ENCODE measurements around the gene MFSD2A.
"Not testable (repeated sequence)": the region's sequence is repeated elsewhere in the genome, so short reads cannot be mapped to it uniquely, and the experiment has no call there.

The MFSD2A gene

GRCh38 chr1:39954870-39955546, at the start of gene MFSD2A:
MFSD2A (plus strand) TSS chr1:39955145; CDS start chr1:39955293, 148 bp downstream.
- in situ Hi-C loops (cut with HindIII; ENCODE audit: low pct_ligation_motif_present, low pct_unique_long_range_greater_than_20kb, low sequenced_read_pairs) = no loop called here
- DNase-seq = peak; percentile 89

DNA sequence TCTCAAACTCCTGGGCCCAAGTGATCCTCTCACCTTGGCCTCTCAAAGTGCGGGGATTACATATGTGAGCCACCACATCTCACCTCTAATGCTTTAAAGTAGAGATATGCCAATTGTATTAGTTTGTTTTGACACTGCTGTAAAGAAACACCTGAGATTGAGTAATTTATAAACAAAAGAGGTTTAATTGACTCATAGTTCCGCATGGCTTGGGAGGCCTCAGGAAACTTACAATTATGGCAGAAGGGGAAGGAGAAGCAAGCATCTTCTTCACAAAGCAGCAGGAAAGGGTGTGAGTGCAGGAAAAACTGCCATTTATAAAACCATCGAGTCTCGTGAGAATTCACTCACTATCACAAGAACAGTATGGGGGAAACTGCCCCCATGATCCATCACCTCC, 49.8 kb upstream of the MFSD2A start:
- in situ Hi-C loops (cut with HindIII; ENCODE audit: low pct_ligation_motif_present, low pct_unique_long_range_greater_than_20kb, low sequenced_read_pairs) = no loop called here

DNA sequence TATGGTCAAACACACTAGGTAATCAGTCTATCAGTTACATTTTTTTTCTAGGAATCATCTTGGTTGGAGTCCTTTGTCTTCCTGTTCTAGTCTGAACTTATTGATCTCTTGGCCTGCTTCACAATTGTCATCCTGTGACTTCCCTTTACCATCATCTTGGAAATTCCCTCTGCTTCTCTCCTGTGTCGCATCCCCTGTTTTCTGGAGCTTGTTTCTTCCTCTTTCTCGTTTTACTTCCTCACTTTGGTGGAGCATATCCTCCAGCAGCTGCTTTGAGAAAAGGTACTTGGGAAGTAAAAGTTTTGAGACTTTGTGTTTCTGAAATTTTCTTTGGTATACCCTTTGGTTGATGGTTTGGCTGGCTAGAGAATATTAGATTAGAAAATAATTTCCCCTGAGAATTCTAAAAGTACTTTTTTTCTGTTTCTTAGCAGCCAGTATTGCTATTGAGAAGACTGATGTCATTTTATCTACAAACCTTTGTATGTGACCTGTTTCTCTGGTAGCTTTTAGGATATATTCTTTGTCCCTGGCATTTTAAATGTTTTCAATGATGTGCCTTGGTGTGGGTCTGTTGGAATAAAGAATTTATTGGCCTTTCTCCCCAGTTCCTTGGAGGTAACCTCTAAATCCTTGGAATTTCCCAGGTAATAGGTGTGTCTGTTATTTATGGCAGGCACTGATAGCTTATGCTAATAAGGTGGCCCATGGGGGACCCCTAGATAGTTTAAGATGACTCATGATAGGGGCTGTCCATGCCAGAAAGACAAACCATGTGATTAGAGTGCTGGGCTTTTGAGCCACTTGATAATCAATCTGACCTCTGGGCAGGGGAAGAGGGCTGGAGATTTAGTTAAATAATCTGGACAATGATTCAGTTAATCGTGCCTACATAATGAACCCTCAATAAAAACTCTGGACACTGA, 47.2 kb upstream of the MFSD2A start:
- in situ Hi-C loops (cut with HindIII; ENCODE audit: low pct_ligation_motif_present, low pct_unique_long_range_greater_than_20kb, low sequenced_read_pairs) = no loop called here
- DNase-seq = no peak

More for the DNA sequence above, 49.8 kb upstream of the MFSD2A start:
- no peak for DNase-seq

GRCh38 chr1:39908534-39908933, 46.4 kb upstream of the MFSD2A start:
- in situ Hi-C loops (cut with HindIII; ENCODE audit: low pct_ligation_motif_present, low pct_unique_long_range_greater_than_20kb, low sequenced_read_pairs) = no loop called here
- no peak for DNase-seq

DNA sequence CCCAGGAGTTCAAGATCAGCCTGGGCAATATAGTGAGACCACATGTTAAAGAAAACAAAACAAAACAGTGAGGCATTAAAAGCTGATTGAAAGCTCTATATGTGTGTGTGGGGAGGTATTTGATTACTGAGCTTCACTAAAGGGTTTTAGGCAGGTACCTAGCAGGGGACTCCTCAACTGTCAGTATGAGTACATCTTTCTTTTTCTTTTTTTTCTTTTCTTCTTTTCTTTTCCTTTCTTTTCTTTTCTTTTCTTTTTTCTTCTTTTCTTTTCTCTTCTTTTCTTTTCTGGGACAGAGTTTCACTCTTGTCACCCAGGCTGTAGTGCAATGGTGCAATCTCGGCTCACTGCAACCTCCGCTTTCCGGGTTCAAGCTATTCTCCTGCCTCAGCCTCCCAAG, 44.7 kb upstream of the MFSD2A start:
- no peak for DNase-seq
- in situ Hi-C loops (cut with HindIII; ENCODE audit: low pct_ligation_motif_present, low pct_unique_long_range_greater_than_20kb, low sequenced_read_pairs) = no loop called here

DNA sequence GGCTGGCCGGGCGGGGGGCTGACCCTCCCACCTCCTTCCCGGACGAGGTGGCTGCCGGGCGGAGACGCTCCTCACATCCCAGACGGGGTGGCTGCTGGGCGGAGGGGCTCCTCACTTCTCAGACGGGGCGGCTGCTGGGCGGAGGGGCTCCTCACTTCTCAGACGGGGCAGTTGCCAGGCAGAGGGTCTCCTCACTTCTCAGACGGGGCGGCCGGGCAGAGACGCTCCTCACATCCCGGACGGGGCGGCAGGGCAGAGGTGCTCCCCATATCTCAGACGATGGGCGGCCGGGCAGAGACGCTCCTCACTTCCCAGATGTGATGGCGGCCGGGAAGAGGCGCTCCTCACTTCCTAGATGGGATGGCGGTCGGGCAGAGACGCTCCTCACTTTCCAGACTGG, 41.8 kb upstream of the MFSD2A start:
- in situ Hi-C loops (cut with HindIII; ENCODE audit: low pct_ligation_motif_present, low pct_unique_long_range_greater_than_20kb, low sequenced_read_pairs); DNase-seq: not testable (repeated sequence)

GRCh38 chr1:39915499-39916129, 39.3 kb upstream of the MFSD2A start:
- in situ Hi-C loops (cut with HindIII; ENCODE audit: low pct_ligation_motif_present, low pct_unique_long_range_greater_than_20kb, low sequenced_read_pairs) = no loop called here

DNA sequence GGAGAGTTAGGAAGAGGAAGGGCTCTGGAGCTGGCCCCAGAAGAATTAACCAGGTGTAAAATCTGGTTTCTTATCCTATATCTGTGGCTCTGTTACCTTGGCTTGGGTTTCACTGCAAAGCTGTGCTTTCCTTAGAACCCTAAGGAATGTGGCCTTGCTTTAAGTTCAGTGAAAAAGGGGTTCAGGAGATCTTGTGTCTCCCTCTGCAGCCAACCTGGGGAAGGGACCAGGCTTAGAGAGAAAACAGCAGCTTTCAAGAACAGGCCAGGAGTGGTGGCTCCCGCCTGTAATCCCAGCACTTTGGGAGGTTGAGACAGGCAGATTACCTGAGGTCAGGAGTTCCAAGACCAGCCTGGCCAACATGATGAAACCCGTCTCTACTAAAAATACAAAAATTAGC, 37.1 kb upstream of the MFSD2A start:
- in situ Hi-C loops (cut with HindIII; ENCODE audit: low pct_ligation_motif_present, low pct_unique_long_range_greater_than_20kb, low sequenced_read_pairs) = no loop called here
- no peak for DNase-seq

More at GRCh38 chr1:39915499-39916129, 39.3 kb upstream of the MFSD2A start:
- no peak for DNase-seq

DNA sequence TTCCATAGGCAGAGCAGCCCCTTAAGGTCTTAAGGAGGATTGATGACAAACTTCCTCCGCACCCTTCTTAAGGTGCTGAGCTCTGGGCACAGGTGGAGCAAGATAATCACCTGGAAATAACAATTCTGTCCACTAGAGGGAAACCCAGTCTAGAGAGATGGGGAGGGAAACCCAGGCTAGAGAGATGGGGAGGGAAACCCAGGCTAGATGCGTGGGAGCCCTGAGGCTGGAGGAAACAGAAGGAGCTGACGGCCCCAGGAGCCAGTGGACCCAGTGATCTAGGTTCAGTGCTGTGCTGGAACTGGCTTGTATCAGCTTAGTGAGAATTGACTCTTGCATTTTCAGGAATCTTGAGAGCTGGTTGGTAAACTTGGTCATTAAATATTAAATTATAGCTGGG, 35.4 kb upstream of the MFSD2A start:
- peak; percentile 67 for DNase-seq
- in situ Hi-C loops (cut with HindIII; ENCODE audit: low pct_ligation_motif_present, low pct_unique_long_range_greater_than_20kb, low sequenced_read_pairs) = no loop called here

DNA sequence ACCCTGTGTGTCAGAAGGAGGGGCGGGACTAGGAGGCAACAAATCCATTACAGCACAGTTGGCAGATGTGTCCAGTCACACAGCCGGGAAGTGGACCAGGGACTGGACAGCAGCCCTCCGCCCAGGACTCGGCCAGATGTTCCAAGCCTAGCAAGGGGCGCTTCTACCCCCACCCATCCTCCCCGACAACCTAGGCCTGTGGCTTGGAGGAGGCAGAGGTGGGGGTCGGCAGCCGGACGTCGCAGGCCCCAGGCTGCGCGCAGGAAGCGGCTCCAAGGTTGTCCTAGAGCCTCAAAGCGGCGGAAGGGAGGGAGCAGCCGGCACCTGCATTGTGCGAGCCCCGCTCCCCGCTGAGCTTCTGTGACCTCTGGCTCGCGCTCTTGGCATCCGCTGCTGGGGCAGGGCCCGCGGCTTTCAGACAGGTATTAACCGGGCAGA, 32.7 kb upstream of the MFSD2A start:
- in situ Hi-C loops (cut with HindIII; ENCODE audit: low pct_ligation_motif_present, low pct_unique_long_range_greater_than_20kb, low sequenced_read_pairs) = no loop called here
- DNase-seq = no peak

DNA sequence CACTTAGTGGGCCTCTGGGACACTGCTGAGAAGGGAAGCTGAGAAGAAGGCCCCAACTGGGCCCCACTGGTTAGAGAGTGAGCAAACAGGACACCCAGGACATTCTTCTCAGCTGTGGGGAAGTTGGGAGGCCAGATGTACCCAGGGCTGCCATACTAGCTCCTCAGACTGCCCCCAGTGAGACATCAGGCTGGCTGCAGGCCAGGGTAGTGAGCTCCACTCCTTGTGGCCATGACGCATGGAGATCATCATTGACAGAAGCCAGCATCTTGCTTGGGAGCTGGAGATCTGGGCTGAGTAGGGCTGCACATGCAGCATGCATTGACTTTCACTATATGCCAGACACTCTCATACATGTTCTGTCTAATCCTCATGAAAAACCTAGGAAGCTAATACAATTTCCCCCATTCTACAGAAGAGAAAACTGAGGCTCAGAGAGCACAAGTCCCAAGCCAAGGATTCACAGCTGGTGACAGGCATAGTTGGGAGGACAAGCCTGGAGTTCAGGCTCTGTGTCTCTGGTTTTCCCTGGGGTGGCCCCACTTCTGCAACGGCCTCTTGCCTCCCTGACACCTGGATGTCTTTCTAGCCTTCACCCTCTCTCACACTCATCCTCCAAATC, 29.1 kb upstream of the MFSD2A start:
- in situ Hi-C loops (cut with HindIII; ENCODE audit: low pct_ligation_motif_present, low pct_unique_long_range_greater_than_20kb, low sequenced_read_pairs) = no loop called here
- DNase-seq = no peak

DNA sequence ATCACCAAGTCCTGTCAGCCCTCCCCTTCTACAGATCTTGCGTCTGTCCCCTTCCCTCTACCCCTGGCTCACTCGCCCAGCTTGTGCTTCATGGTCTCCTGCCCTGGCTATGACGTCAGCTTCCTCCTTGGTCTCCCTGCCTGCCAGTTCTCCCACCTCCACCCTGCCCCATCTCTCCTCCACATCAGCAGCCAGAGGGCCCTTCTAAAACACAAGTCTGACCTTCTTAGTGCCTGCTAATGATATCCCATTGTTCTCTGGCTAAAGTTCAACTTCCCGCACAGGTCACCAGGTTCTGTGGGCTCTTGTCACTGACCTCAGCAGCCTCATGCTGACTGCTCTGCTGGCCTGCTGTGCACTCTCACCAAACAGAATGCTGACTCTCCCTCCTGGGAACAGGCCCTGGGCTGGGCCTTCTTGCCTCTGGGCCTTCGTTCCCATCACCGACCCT, 28.6 kb upstream of the MFSD2A start:
- in situ Hi-C loops (cut with HindIII; ENCODE audit: low pct_ligation_motif_present, low pct_unique_long_range_greater_than_20kb, low sequenced_read_pairs) = no loop called here
- no peak for DNase-seq

DNA sequence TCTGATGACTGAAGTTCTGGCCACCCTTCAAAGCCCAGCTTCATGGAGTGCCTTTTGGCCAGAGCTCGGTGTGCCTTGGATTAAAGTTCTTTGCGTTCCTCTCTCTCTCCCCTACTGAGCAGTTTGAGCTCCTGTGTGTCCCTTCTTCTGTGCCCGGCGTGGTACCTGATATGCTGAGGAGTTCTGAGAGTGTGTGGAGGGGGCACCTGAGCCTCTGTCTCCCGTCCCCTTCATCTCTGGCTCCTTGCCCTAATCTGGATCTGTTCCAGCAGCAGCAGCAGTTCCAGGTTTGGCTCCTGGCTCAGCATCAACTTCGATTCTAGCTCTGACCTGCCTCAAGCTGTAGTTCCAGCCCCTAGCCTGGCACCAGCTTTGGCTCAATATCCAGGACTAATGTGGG, 28.1 kb upstream of the MFSD2A start:
- no peak for DNase-seq
- in situ Hi-C loops (cut with HindIII; ENCODE audit: low pct_ligation_motif_present, low pct_unique_long_range_greater_than_20kb, low sequenced_read_pairs) = no loop called here

DNA sequence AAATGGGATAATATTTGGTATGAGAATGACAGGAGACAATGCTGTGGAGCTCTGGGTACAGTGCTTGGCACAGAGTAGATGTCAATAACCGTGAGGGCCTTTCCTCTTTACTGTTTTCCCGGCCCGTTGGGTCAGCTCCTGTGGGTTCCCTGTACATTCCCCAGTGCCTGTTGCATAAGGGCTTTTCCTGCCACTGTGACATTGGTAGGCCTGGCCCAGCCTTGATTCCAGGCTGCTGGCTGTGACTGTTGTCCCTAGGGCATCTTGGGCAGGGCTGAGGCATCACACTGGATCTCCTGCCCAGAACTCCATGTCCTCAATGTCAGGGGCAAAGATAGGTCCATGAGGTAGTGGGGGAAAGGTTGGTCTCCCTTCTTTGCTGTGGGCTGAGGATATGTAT, 27.4 kb upstream of the MFSD2A start:
- DNase-seq = no peak
- in situ Hi-C loops (cut with HindIII; ENCODE audit: low pct_ligation_motif_present, low pct_unique_long_range_greater_than_20kb, low sequenced_read_pairs) = no loop called here

DNA sequence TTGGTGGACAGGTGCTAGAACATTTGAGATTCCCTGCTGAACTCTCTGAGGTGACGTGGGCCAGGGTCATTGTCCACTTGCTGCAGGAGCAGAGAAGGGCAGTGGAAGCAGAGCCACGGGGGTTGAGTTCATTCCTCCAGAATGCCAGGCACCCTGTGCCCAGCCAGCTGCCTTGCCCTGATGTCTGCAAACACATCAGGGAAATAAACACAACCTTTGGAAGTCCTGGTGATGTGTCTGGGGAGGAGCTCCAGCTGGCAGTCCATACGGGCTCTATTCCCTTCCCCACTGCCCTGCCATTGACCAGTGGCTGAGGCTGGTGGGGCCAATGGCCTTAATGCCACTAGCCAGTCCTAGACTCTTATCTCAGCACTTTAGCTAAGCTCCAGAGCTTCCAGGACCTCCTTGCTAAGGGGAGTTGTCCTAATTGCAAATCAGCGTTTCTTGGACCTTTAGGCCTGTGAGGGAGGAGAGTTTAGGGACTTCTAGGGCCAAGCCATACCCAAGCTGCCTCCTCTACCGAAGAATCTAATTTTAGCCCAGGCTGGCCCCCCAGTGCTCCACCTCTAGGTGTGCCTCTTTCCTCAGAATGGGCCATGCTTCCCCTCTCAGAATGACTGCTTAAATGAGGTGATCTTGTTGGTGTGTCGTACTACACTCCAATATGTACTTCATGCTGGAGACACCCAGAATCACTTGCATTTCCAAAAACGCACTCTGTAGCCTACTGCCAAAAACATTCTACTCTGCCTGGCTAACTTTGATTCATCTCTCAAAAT, 25.9 kb upstream of the MFSD2A start:
- DNase-seq = no peak
- in situ Hi-C loops (cut with HindIII; ENCODE audit: low pct_ligation_motif_present, low pct_unique_long_range_greater_than_20kb, low sequenced_read_pairs) = no loop called here

GRCh38 chr1:39933956-39934941, 20.7 kb upstream of the MFSD2A start:
- in situ Hi-C loops (cut with HindIII; ENCODE audit: low pct_ligation_motif_present, low pct_unique_long_range_greater_than_20kb, low sequenced_read_pairs) = no loop called here
- DNase-seq = no peak

Data from ACHN (cell line).